ENCODE results near the gene GPR39. TPM values are rescaled to one million over a fixed set of nuclear protein-coding genes. Genes with fewer than 3 reads are reported as not detected.
A peak's percentile ranks its signal among the peaks of the same experiment; 100 is the strongest.

GPR39 gene
- total RNA-seq, 1 experiment from 2014 or later: 34.8 TPM

- Histone ChIP-seq H3K4me1 (ENCODE audit: insufficient read depth, low read length) (peaks cover 59% of the 10 kb centered on the region), H3K9ac (ENCODE audit: low read length) (0 out of 2 replicates have a peak overlapping the region, but pooled peaks have one; percentile 72), H2AFZ (ENCODE audit: low read length) (no peak overlapping the region), H4K20me1 (ENCODE audit: low read length) (peaks cover 24% of the 10 kb centered on the region), H3F3A (ENCODE audit: low read length, unreplicated experiment) (no peaks in the 10 kb centered on the region), H3K36me3 (ENCODE audit: low read depth, low read length) (0 out of 2 replicates have a peak, but pooled peaks cover 7% of the 10 kb centered on the region), H3K9me2 (replicated peaks; ENCODE audit: low read length) (no peaks in the 10 kb centered on the region), H3K27ac (ENCODE audit: low read length) (peak overlapping the region; percentile 50), H3K9me3 (ENCODE audit: low read length) (no peaks in the 10 kb centered on the region), H3K79me2 (ENCODE audit: low read length) (peaks cover 95% of the 10 kb centered on the region), H3K4me2 (ENCODE audit: low read length) (peak overlapping the region; percentile 77), H3K4me3 (ENCODE audit: low read length) (peak overlapping the region; percentile 88), H3K27me3 (ENCODE audit: low read length) (no peaks in the 10 kb centered on the region)
- TF ChIP-seq EZH2phosphoT487 (IDR thresholded peaks at IDR 0.05; ENCODE audit: borderline replicate concordance, low read length) (no peak), CTCF (conservative IDR thresholded peaks at IDR 0.05; ENCODE audit: low read depth, low read length) (peak; percentile 67)
- POLR2A ChIA-PET (ENCODE audit: unreplicated experiment): interaction anchor here (0.6 kb wide), 1 partner anchor 9 kb away, joined by 3 read pairs; no protein-coding TSS in a partner anchor
- ATAC-seq (no peak), DNase-seq (peak; percentile 46)
- BruUV-seq (replicated peaks): no TSS peak
- intact Hi-C loops (cut with micrococcal nuclease): loop anchor here (1.0 kb wide), 1 partner anchor 249 kb away; the partner anchor contains the start of gene LYPD1
- CTCF ChIA-PET: interaction anchor here (0.7 to 1.0 kb wide), 2 partner anchors 126 to 248 kb away, joined by 4 read pairs; no protein-coding TSS in a partner anchor
Observed at GRCh38 chr2:132420816-132421805, 4.5 kb downstream of the GPR39 start.

- DNase-seq (no peak), ATAC-seq (no peak)
- Histone ChIP-seq H3K27ac (ENCODE audit: low read length) (no peak overlapping the region), H3K4me2 (ENCODE audit: low read length) (no peak overlapping the region), H3K27me3 (ENCODE audit: low read length) (no peaks in the 10 kb centered on the region), H3F3A (ENCODE audit: low read length, unreplicated experiment) (no peaks in the 10 kb centered on the region), H3K79me2 (ENCODE audit: low read length) (peaks cover 94% of the 10 kb centered on the region), H3K4me1 (ENCODE audit: insufficient read depth, low read length) (peaks cover 48% of the 10 kb centered on the region), H3K9me2 (replicated peaks; ENCODE audit: low read length) (no peaks in the 10 kb centered on the region), H3K4me3 (ENCODE audit: low read length) (no peak overlapping the region), H3K9me3 (ENCODE audit: low read length) (no peaks in the 10 kb centered on the region), H2AFZ (ENCODE audit: low read length) (no peak overlapping the region), H4K20me1 (ENCODE audit: low read length) (peaks cover 24% of the 10 kb centered on the region), H3K9ac (ENCODE audit: low read length) (no peak overlapping the region), H3K36me3 (ENCODE audit: low read depth, low read length) (0 out of 2 replicates have a peak, but pooled peaks cover 7% of the 10 kb centered on the region)
- intact Hi-C loops (cut with micrococcal nuclease): no loop called here
- no TSS peak for BruUV-seq (replicated peaks)
- ChIA-PET POLR2A (ENCODE audit: unreplicated experiment) (no interaction called here), CTCF (no interaction called here)
- no peak for TF ChIP-seq EZH2phosphoT487 (IDR thresholded peaks at IDR 0.05; ENCODE audit: borderline replicate concordance, low read length)
- no peak for TF ChIP-seq CTCF (conservative IDR thresholded peaks at IDR 0.05; ENCODE audit: low read depth, low read length)
- TF ChIP-seq EZH2 (IDR thresholded peaks at IDR 0.05; ENCODE audit: low read length, unreplicated experiment): no peak
Observed at GRCh38 chr2:132422736-132423135, 6.1 kb downstream of the GPR39 start.

All from PC-3 (cell line).